A204.1 (cell line): ENCODE measurements around the gene TMEM178B.
"Not testable (repeated sequence)": the region's sequence is repeated elsewhere in the genome, so short reads cannot be mapped to it uniquely, and the experiment has no call there.

Experiments used
- FAIRE-seq: peaks from 2 replicates; lab custom pipeline; 2012; peaks lifted over from hg19 to GRCh38; lab: Jason Lieb, UNC

Gene TMEM178B

DNA sequence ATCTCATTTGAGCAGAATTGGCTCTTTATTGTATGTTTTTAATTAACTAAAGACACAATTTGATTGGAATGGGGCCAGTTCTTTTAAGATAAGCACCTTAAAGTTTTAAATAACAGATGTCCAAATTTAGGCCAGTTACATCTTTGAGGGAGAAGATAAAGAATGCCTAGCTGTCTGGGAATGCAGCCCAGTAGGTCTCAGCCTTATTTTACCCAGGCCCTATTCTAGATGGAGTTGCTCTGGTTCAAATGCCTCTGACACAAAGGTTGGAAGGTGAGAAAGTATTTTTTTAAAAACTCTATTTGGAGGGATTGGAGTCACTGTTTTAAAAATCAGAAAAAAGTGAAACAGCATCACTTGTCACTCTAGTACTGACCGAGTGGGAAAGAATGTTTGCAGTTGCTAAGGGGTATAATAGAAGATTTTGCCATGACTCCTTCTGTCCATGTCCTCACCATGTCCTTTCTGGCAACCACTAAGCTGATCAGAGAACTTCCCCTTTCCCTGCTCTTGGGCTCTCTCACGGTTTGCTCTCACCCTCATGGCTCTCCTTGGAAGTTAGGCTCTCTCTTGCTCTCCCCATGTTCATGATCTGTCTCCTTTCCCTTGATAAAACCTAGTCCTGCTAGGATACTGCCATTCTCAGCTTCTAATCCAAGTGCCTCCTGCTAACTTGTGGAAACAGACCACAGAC is 239.1 kb downstream of the TMEM178B start:
- FAIRE-seq, result no peak

DNA sequence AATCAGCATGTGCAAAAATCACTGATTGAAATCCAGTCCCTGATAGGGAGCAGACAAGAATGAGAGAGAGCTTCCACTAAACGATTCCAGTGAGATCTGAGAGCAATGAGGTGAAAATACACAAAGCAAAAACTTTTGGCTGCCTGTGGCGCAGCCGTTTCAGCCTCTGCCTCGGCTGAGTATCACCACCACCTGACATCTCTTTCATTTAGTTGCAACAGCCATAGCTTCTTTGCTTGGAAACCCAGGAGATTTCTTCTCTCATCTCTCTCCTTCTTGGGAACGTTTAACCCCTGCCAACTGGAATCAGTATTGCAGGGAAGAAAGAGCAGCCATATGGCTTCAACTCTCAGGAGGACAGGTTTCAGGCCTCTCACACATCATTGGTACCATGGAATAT is 240.0 kb downstream of the TMEM178B start:
- no peak for FAIRE-seq

DNA sequence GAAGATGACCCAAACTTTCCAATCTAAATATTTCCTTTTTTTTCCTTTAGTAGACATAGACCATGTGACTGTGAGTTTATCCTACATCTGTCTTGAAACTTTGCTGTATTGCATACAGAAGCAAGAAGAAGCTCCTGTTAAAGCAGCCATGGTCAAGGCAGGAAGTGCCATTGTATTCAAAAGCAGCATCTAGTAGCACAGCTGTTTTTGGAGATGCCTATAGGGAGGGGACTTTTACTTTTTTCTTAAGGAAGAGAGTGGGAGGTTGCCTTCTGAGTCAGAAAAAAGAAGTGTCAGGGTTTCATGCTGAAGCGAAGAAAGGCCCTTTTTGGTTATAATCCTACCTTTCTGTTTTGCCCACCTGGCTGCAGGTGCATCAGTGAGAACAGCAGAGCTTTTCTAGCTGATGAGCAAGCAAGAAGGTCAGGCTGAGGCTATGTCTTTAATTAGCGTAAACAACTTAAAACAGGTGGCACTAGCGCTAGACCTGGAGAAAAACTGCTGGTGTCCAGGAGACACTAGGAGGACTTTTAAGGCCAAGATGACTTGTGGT is 243.2 kb downstream of the TMEM178B start:
- FAIRE-seq, result no peak

DNA sequence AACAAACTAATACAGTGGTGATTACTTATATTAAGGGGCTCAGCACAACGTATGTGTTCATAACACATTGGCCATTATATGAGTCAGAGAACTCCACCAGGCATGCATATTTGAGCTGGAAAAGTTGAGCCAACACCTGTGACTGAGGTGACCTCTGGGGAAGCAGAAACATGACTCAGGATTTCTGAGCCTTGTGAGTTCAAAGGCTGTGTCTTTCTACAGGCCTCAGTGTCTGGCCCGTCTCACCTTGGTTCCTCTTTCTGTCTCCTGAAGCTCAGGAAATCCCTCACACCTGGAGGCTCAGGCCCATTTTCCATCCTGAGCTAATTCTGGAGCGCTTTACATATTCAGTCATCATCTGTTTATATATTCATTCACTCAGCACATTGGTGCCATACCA is 246.4 kb downstream of the TMEM178B start:
- FAIRE-seq, result no peak

DNA sequence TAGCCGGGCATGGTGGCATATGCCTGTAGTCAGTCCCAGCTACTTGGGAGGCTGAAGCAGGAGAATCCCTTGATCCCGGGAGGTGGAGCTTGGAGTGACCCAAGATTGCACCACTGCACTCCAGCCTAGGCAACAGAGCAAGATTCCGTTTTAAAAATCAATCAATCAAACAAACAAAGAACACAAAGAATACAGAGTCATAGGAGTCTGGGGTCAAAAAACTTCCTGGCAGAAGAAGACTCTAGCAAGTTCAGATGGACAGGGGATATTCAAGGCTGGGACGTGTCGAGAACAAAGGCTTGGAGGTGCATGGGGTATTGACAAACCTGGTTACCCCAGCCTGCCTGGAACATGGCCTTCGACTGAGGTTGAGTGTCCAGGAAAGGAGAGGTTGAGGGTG is 248.5 kb downstream of the TMEM178B start:
- FAIRE-seq, result no peak

DNA sequence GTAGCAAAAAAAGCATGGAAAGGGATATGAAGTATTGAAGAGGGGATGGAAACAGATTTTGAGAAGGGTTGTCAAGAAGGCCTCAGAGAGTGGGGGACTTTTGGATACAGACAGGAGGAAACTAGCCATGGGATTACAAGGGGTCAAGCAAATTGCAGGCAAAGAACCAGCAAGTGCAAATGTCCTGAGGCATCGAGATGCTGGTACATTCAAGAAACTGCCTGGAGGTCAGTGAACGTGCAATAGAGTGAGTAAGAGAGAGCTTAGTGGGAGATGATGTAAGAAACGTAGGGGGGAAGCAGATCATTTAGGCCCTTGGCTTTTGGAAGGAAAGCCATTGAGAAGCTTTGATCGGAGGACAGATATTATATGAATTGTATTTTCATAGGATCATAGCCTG is 250.0 kb downstream of the TMEM178B start:
- no peak for FAIRE-seq

DNA sequence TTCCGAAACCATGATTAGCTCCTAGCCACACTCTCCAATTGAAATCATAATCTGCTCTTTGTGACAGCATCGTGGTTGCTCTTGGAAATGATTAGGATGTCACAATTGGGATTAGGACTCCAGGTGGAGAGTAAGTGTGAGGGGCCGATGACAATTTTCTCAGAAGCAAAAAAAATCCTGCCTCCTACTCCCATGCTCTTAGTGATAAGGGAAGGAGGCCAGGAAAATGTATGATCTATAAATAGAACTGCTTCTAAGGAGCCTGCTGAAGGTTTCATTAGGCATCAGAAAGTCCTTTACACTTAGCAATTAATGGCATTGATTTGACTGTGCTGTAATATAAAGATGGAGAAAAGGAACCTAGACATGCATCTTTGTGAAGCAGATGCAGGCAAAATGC is 251.0 kb downstream of the TMEM178B start:
- no peak for FAIRE-seq

DNA sequence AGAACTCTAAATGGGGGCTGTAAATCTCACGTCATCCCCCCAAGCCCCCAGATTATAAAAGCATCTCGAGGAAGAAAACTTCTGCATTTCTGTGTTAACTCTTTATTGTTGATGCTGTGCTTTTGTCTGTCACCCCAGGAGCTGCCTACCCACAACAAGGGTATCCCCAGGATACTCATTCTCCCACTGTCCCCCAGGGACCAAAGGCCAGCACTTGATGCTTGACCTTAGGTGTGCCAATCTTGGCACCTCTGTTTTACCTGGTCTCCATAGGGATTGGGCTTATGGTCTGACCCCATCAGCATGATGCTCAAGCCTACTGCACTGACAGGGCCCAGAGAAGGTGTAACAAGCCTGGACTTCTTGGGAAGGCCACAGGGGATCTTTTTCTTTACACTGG is 251.4 kb downstream of the TMEM178B start:
- FAIRE-seq, result no peak

DNA sequence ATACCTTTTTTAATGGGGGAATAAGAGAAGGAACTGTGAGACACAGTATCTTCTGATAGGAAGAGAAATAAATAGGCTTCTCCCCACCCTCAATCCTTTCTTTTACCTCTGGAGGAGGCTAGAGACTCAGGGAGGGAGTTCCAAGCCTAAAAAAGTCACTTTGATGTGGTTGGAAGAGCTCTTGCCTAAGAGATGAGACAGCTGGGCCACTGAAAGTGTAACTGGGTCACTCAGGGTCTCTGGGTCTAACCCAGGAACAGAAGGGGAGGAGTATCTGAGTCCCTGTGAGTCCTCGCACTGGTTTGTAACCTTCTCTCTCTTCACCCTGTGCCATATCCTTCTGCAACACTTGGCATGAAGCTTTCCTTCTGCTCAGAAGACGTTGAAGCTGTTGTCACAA is 254.4 kb downstream of the TMEM178B start:
- no peak for FAIRE-seq

DNA sequence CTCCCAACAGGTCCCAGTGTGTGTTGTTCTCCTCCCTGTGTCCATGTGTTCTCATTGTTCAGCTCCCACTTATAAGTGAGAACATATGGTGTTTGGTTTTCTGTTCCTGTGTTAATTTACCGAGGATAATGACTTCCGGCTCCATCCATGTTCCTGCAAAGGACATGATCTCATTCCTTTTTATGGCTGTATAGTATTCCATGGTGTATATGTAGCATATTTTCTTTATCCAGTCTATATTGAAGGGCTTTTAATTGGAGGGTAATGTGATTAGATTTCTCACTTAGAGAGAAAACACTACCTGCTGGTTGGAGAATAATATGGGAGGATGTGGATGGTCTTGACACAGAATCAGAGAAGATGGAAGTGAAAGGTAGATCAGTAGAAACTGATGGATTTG is 256.4 kb downstream of the TMEM178B start:
- not testable (repeated sequence) for FAIRE-seq

DNA sequence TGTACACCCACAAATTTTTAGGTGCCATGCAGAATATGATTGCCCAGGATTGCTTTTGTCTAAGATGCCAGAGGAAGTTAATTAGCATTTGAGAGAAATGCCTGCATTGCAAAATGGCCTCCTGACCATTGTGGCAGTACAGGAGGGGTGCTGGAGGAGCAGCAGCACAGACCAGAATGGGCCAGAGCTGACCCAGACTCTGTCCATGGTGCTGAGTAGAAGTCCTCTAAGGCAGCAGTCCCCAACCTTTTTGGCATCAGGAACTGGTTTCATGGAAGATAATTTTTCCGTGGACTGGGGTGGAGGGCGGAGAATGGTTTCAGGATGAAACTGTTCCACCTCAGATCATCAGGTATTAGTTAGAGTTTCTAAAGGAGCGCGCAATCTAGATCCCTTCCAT is 259.6 kb downstream of the TMEM178B start:
- FAIRE-seq, result no peak

DNA sequence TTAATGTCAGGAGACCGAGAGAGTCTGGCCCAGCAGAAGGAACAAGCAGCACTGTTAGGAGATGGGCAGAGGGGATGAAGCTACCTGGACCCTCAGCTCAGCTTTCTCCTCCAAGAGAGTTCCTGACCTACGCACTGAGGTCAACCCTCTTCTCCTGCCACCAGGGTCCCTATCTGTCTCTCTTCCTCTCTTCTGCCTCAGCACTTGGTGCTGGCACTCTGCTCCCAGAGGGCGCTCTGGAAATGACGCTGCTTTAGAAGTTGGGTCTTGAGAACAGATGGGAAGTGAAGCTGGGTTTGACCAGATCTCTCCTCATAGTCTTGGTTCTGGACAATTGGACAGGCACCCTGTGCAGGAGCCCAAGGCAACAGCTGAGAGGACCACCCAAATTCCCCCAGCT is 261.3 kb downstream of the TMEM178B start:
- no peak for FAIRE-seq

DNA sequence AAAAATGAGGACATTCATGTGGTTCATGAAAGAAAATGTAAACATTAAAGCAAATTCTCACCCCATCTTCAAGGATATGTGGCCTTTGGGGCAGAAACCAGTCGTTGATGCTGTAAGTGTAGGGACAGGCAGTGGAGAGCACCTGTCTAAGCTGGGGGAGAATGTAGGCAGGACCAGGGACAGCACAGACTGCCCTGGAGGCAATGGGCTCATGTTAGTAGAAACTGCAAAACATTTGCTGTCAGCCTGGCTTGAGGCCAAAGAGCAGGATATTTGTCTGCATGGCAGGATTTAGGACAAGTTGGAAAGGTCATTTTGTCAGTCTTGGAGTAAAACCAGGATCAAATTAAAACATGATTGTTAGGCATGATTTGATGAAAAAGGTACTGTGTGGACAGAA is 265.7 kb downstream of the TMEM178B start:
- FAIRE-seq, result no peak

DNA sequence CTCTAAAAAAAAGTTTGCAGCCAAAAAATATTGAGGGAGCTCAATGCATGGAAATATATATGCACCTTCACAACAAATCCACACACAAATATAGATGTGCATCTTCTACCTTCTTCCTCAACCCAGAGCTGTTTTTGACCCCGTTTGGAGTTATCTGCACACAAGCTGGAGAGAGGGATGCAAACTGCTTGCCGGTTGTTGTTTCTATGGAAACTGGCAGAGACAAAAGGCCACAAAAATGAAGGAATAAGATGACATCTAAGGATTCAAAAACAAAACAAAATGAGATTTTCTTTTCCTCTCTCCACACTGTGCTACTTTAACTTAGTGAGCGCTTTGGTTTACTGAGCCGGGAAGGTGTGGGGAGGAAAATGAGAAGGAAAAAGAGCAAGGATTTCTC is 267.1 kb downstream of the TMEM178B start:
- FAIRE-seq, result no peak

DNA sequence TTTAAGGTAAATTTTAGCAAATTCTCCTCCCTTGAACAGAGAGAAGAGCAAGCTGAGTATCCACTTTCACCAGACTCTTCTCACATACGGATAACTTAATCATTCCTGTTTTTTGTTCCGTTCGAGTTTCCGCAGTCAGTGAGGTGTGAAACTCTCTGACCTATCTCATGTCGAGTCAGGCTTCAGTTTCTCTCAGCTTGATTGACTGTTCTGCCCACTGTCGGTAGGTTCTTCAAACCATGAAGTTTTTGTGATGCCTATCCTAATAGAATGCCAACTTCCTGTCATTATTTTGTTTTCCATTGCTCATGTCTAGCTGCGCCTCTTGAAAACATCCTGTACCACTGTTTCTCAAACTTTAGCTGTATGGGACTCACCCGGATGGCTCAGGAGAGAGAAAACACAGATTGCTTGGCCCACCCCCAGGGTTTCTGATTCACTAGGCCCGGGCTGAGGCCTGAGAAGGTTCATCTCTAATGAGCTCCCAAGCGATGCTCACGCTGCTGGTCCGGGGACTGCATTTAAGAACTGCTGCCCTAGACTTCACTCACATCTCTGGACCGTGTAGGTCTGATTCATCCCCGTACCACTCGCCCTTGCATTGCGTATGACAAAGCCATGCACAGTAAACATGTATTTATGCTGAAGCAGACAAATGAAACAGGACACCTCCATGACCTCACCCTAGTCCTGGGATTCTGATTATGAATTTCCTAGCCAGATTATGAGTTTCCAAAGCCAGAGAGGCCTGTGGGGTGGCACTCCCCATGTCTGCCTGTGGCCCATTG is 269.0 kb downstream of the TMEM178B start:
- no peak for FAIRE-seq

DNA sequence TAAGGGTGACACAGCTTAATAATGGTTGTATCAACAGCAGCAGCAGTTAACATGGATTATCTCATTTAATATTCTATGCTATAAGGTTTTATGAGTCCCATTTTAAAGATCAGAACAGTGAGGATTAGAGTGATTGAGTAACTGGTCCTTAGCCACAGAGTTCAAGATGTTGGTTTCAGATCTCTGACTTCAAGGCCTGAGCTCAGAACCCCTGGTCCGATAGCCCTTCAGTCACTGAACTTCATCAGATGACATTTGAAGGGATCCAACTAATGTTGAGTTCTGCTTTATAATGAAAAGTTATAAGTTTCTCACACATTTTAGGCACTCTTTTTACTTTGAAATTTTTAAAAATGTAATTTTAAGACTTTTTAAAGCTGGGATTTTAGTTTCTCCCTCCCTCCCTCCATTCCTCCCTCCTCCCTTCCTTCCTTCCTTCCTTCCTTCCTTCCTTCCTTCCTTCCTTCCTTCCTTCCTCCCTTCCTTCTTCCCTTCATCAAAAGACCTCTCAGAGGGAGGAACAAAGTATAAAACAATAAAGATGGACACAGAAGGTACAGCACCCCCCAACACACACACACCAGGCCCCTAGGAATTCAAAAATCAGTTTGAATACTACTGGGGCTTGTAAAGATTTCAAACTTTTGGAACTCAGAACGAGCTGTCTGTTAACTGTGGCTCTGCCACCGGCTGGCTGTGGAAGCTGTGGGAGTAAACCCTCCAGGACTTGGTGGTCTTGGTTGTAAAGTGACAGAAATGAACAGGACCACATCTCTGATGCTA is 270.5 kb downstream of the TMEM178B start:
- FAIRE-seq, result no peak

DNA sequence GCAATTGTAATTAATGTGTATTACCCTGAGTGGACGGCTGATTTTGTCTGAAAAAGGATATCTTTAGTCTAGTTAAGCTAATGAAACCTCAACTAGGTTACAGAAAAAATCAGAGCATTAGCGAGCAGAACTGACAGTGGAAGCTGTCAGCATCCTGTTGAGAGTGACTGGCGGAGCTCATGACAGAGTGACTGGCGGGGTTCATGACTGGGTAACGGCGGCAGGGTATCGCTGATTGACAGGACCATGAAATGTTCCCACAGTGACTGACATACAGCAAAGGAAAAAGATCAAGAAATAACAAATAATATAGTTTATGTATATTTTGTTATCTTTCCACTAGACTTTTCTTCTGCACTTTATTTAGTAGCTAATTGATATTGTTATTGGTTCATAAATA is 274.9 kb downstream of the TMEM178B start:
- FAIRE-seq, result no peak

DNA sequence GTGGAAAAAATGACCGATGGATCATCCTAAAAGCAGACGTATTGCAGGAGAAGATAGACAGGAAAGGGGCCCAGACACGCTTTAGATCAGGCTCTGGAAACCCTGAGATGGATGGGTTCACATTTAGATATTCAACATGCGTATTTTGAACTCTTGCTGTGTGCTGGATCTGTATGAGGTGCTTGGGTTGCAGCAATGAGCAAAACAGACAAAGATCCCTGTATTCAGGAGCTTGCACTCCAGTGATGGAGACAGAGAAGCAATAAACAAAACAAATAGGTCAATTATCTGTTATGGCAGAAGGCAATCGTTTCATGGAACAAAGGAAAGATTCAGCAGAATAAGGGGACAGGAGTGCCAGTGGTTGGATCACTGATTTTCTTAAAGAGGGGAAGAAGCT is 275.5 kb downstream of the TMEM178B start:
- no peak for FAIRE-seq

DNA sequence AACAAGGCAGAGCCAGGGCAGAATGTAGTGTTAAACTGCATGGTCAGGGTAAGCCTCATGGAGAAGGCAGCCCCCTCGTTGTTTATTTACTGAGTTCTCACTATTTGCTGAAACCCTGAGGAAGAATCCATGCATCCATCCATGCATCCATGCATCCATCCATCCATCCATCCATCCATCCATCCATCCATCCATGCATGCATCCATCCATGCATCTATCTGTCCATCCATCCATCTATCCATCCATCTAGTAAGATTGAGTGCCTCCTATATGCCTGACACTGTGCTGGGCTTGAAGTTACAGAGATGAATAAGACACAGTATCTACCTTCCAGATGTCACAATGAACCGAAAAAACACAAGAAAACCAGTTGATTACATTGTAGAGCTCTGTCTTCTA is 275.9 kb downstream of the TMEM178B start:
- FAIRE-seq, result no peak

DNA sequence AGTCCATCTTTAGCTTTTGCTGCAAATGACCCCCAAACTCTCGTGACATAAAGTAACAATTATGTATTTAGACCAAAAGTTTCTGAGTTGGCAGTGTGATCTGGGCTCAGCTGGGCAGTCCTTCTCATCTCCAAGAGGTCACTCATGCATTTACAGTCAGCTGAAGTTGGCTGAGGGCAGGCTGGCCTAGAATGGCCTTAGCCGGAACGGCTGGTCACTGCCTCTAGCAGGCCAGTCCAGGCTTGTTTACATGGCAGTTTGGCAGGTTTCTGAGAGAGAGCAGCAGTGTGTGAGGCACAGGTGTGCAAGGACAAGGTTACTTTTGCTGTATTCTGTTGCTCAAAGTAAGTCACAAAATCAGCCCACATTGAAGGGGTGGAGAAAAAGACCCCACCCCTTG is 277.3 kb downstream of the TMEM178B start:
- no peak for FAIRE-seq

DNA sequence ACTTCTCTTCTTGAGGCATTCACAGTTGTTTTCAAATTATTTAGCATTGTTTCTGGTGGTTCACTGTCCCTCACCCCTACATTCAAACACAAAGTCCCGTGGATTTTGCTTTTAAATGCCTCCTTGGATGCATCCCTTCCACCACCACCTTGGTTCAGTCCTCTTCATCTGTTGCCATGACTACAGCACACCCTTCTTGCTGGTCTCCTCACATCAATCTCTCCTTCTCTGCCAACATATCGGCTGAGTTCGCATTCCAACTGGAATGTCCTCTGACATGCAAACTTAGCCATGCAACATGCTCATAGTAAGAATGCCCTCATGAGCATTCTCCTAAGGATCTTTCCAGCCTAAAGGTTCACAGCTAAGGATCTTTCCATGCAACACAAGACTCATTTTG is 279.1 kb downstream of the TMEM178B start:
- FAIRE-seq, result no peak

DNA sequence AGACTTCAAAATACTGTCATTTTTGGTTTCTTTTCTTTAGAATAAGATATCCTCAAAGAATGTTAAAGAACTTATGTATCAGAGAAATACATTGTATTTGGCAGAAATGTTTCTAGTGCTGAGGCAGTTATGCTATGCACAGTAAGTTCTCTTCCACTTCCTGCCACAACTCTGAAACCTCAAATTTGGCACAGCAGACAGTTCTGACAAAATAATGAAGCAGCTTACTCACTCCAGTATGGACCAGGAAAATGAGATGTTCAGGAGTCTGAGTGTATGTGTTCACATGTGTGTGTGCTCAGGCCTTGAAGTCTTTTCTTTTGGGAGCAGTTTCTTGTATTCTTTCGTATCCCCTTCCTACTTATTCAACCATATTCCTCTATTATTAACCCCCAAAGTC is 280.4 kb downstream of the TMEM178B start:
- no peak for FAIRE-seq

DNA sequence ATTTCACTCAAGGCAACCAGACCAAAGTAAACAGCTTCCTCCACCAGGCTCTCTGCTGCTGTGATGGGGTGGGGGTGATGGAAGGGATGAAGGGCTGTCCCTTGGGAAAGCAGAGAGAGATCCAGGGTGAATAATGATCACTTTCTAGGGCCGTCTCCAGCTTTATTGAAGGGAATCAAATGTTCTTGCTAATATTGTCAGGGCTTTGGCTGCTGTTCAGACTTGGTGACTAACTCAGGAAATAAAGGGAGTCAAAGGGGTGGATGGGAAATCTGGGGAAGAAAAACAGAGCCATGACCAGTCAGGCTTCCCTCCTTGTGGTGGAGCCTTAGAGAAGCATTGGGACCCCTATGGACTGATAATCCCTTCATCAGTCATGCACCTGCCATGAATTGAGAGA is 281.2 kb downstream of the TMEM178B start:
- no peak for FAIRE-seq
